Measurements from ENCODE around the gene ADAMTS4.

- no peak for TF ChIP-seq CTCF (conservative IDR thresholded peaks at IDR 0.05; ENCODE audit: low read depth, low read length)
- no peak for TF ChIP-seq EZH2 (IDR thresholded peaks at IDR 0.05; ENCODE audit: borderline replicate concordance, low read depth, low read length, poor library complexity, severe bottlenecking)
These were observed 31.9 kb downstream of the ADAMTS4 start for GRCh38 chr1:161166669-161167548.
